Mesenteric fat pad (tissue), 1 donor: Measurements from ENCODE around the gene FGF21. TPM values are rescaled to one million over a fixed set of nuclear protein-coding genes. Genes with fewer than 3 reads are reported as not detected.
"Not testable (repeated sequence)": the region's sequence is repeated elsewhere in the genome, so short reads cannot be mapped to it uniquely, and the experiment has no call there.

Experiments
- DNase-seq: peaks from one replicate; pipeline ENCODE4 v3.0.0-alpha.2; 2020; ENCODE audit warnings: low spot score
- total RNA-seq: library from RNA; stranded (reverse); fragmentation: NEBNext Ultra II Directional; extraction: Animal tissue kit (Norgen Biotek cat#: 25700); gene quantifications from one replicate; pipeline ENCODE4 v1.2.1, GENCODE V29; 2021
- donor health status: DM: yes; HTN: yes; CAD: no.

The FGF21 gene
- total RNA-seq, 1 donor from 2014 or later = not detected

DNA sequence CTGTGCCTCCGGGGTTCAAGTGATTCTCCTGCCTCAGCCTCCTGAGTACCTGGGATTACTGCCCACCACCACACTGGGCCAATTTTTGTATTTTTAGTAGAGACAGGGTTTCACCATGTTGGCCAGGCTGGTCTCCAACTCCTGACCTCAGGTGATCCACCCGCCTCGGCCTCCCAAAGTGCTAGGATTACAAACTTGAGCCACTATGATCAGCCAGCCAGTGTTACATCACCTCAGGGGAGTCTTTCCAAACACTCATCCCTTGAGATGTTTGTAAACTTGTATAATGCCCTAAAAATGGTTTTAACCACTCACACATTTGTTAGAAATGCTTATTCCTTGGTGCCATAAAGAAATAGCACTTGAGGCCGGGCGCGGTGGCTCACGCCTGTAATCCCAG is 31.1 kb downstream of the FGF21 start:
- not testable (repeated sequence) for DNase-seq

DNA sequence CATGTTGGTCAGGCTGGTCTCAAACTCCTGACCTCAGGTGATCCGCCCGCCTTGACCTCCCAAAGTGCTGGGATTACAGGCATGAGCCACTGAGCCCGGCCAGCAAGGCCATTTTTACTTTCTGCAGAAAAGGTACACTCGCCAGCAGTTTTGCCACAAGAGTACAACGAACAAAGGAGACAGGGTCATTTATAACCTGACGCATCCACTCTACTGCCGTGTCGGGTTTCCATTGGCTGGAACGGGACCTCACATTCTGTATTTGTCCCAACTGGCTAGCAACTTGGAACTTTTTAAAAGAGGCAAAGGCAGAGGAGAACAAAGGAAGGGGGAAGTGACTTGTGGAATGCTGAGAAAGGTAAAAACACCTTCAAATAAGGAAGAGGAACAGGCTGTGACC is 32.0 kb downstream of the FGF21 start:
- not testable (repeated sequence) for DNase-seq

DNA sequence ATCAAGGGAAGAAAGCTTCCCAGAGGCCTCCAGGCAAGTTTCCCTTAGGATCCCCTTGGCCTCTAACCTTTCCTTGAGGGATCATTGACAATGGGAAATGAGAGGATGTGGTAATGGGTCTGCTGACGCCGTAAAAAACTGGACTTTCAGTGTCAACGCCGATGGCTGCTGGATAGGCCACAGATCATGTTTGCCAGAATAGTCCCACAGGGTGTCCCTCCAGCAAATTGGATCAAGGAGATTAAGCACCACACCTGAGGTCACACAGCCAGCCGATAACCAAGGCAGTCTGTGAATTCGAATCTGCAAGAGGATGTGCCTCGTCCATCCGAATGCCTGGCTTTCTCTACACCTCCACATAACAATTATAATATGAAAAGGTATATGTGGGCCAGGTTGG is 37.9 kb downstream of the FGF21 start:
- DNase-seq = no peak

DNA sequence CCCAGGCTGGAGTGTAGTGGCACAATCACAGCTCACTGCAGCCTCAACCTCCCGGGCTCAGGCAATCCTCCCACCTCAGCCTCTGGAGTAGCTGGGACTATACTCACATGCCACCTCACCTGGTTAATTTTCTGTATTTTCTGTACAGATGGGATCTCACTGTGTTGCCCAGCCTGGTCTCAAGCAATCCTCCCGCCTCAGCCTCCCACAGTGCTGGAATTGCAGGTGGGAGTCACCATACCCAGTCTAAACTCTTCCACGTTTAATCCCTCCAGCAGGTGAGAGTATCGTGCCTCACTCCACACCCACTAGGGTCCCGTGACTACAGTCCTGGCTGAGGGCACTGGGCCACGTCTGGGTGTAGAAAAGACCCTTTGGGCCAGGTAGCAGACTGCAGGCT is 39.0 kb downstream of the FGF21 start:
- DNase-seq = no peak

DNA sequence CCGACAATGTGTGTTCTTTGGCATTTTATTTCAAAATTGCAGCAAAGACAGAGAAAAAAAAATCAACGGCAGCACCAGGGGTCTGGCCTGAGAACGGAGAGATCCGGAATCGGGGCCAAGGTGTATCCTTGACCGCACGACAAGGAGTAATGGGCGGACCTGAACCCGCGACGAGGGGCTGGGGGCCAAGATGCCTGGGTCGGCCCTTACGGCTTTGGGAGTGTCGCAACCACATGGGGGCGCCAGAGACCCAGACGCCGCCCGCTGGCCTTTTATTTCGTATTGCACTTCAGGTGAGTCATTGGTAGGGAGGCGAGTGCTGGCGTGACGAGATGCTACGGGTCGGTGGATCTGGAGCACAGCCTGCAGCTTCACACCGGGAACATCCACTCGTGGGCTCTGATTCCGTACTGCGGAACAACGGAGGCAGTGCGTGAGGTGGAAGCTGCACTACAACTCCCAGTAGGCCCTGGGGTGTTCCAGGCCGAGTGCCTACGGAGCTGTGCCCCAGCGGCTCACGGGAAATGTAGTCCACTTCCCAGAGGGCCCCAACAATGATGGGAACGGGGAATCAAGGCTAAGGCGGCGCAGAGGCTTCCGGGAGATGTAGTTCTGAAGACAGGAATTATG is 39.8 kb downstream of the FGF21 start:
- peak; percentile 94 for DNase-seq

DNA sequence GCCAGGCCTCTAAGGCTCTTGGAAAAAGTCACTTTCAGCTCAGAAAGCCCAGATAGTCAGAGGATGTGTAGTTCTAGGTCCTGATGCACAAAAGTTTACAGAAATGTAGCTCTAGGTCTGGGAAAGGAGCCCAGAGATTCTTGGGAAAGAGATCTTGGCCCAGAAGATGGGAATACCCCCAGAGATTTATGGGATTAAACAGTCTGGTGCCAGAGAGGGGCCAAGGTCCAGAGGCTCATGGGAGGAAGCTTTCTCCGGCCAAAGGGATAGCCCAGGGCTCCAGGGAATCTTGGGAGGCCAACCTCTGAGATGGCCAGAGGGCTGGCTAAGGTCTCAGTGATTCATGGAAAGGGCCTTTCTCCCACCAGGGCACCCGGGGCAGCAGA is 40.4 kb downstream of the FGF21 start:
- no peak for DNase-seq

DNA sequence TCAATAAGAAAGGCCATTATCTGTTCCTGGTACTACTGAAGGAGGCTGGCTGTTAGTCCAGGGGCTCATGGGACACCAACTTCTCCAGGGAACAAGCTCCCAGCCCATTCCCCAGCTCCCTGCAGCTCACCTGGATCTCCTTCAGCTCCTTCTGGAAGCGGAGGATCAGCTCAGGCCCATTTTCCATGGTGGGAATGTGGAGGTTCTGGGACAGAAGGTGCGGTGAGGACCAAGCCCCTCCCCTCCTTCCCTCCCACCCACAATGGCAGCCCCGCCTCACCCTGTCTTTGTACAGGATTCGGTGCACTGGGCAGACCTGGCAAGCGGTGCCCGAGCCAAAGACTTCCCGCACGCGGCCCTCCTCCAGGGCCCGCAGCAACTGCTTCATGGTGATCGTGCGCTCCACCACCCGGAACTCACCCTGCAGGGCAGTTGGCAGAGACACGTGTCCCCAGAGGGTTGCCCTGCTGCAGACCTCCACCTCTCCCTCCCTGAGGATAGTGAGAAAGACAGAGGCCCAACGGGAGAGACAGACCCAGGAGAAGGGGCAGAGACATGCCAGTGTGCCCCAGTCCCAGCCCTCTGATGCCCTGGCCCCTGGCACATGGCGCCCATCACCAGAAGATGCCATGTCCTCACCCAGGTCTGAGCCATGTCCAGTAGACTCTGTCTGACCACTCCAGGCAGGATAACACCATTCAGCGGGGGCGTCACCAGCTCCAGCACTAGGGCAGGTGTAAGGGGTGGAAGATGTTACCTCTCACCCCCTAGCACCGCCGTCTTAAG is 41.2 kb downstream of the FGF21 start:
- no peak for DNase-seq

DNA sequence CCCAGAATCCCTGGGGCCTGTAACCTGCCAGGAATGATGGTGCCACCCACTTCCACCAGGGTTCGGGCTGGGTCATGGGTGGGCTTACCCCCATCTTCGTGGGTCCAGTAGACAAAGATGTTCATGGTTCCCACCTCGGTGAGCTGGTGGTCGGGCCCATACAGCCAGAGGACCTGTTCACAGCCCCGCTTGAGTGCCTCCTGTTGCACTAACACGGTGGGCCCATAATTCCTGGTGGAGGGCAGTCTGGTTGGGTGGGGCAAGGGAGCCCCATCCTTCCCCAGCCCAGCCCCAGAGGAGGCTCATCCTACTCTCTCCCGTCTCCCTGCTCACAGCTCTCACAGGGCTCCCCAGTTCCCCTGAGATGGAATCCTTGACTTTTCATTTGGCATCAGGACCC is 41.8 kb downstream of the FGF21 start:
- no peak for DNase-seq

DNA sequence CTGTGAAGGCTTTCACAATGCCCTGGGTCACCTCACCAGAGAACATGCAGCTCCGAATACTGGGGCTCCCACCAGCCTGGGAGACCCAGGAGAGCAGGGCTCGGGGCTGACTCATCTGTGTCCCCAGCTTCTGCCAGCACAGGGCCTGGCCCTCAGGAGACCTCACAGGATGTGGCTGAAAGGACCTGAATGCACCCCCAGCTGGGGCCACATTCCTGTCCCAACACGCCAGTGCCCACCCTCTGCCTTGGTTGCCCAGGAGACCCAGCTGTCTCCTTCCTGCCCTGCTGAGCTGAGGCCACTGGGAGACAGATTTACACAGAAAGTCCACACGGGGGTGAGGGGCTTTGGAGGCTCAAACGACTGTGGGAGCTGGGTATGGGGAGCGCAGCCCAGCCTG is 43.6 kb downstream of the FGF21 start:
- no peak for DNase-seq

DNA sequence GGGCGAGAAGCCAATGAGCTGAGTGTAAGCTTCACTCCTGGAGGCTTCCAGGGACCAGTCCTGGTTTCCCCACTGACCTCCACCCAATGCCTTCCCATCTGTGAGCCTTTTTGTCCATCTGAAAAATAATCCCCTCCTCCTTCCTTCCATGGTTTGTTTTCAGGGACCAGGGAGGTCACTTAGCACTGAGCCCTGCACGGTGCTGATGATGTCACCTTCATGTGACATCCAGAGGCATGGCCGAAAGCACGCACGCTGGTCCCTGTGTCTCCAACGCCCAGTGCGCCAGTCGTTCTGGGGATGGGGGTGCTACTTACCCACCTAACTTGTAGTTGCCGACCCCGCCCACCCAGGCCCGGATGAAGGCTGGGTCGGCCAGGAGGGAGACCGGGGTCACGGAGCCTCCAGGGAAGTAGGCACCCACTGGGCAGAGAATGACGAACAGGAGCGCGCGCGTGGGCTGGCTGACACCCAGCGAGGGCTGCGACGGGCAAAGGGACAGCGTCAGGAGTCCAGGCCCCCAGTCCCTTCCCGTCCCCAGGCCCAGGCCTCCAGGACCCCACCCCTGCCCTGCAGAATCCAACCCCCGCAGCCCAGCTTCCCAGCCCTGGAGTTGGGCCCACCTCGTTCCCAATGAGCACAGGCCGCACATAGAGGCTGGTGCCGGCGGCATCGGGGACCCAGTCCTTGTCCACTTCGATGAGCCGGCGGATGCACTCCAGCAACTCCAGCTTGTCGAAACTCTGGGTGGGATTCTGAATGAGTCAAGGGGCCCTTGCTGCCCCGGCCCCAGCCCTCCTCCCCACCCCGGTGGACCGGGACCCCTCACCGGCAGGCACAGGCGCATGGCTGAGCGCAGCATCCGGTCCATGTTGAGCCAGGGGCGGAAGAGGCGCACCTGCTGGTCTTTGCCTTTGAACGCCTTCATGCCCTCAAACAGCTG is 44.3 kb downstream of the FGF21 start:
- DNase-seq = no peak

DNA sequence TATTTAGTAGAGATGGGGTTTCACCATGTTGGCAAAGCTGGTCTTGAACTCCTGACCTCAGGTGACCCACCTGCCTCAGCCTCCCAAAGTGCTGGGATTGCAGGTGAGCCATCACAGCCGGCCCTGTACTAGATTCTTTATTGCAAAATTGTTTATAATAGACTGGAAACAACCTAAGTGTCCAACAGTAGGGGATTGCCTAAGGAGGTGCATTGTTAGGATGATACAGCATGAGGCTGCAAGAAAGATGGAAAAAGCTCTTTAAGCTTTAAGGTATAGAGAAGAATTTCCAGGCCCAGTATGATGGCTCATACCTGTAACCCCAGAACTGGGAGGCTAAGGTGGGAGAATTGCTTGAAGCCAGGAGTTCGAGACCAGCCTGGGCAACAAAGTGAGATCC is 47.3 kb downstream of the FGF21 start:
- no peak for DNase-seq

DNA sequence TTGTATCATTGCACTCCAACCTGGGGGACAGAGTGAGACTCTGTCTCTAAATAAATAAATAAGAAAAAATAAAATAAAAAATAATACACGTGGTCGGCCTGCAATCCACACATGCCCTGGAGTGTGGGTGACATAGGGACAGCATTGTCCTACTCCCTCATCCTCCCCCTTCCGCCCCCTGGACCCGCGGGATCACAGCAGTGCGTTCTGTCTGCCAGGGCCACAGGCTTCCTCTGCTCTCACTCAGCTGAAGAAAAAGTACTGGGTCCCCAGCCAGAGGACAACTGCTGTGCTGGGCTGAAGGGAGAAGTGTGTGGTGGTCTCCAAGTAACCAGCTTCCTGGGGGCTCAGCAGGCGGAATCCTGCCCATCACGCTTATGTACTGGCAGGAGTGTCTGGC is 49.2 kb downstream of the FGF21 start:
- no peak for DNase-seq

DNA sequence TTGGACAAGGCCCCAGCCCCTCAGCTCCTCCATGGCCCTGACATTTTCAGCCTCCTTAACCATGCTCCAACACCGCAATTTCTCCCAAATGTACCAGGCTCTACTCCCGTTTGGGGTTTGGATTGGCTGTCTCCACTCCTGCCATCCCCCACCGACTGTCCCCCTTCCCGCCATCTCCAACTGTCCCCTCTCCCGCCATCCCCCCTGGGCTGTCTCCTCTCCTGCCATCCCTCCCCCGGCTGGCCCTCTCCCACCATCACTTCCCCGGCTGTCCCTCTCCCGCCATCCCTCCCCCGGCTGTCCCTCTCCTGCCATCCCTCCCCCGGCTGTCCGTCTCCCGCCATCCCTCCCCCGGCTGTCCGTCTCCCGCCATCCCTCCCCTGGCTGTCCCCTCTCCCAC is 50.1 kb downstream of the FGF21 start:
- no peak for DNase-seq

DNA sequence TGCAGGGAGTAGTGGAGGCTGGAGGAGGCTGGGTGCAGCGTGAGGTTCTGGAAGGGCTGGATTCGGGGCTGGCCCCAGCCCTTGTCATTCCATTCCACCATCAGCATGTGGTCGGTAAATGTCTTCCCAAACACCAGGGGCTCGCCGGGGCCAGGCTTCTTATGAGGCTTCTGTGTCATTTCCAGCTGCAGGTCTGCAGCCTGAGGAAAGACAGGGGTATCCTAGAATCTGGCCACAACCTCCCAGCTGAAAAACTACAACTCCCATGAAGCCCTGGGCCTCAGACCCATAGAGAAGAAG is 51.1 kb downstream of the FGF21 start:
- no peak for DNase-seq

DNA sequence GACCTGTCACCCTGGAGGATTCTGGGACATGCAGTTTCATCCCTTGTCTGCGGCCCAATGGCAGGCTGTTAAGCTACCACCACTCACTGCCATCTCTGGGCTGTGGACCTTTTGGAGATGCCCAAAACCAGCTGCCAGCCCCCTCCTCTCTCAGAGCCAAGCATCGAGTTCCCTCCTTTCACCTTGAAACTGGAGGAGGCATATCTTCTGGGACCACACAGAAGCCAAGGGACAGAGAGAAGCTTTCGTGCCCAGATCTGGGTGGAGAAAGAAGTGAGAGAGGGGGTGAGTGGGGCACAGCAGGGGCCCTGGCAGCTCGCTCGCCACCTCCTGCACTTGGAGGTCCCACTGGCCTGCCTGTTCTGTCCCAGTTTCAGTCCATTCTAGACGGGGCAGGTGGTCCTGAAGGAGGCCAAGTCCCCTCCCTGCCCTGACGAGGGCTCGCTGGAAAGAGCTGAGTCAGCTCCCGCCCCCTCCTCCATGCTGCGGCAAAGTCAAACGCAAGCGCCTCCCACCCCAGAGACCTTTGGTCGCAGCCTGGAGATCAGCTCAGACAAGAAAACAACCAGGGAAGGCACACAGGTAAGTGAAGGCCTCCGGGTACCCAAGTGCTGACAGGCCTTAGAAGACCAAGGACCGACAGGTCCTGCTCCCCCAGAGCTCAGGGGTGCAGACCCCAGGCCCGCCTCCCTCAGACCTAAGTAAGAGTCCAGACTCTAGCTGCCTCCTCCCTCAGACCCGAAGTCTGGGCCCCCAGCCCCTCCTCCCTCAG is 51.7 kb downstream of the FGF21 start:
- DNase-seq = no peak

DNA sequence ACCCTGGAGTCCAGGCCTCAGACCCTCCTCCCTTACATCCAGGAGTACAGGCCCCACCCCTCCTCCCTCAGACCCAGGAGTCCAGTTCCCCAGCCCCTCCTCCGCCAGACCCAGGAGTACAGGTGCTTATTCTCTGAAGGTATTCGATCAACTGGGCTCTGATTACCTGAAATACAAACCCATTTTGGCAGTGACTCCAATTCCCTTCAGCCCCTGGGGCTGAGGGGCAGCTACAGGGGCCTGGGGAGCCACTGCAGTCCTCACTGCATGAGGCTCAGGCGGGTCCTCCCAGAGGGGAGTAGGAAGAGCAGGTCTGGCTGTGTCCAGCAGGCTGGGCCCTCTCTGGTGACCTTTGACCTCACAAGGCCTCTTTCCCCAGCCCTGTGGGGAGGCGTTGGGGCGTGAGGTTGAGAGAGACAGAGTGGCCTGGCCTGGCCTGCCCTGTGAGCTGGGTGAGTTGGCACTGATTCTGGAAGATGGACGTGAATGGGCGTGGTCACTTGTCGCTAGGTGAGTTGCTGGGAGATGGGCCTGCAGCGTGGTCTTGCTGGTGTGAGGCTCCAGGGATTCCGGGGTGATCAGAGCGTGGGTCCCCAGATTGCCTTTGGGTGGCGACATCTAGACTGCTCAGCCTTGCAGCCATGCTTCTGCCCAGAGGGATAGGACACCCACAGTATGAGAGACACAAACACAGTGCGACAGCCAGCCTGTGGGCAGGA is 52.4 kb downstream of the FGF21 start:
- no peak for DNase-seq
